ENCODE results near the gene MARCKSL1. TPM values are rescaled to one million over a fixed set of nuclear protein-coding genes. Genes with fewer than 3 reads are reported as not detected.

The MARCKSL1 gene
- polyA plus RNA-seq, 1 donor from 2014 or later = 694 TPM

DNA sequence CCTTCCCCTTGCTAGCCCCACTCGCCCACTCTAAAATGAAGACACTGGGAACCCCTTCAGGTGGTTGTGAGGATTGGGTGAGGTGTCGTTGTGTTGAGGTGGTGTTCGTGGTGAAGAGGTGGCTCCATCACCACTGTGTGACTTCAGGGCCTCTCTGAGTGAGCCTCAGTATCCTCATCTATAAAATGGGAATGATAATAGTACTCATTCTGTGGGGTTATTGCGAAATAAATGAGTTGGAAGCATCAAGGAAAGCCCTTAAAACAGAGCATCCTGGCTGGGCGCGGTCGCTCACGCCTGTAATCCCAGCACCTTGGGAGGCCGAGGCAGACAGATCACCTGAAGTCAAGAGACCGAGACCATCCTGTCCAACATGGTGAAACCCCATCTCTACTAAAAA is 6.7 kb upstream of the MARCKSL1 start (continued):
- TF ChIP-seq TAF1 (IDR thresholded peaks at IDR 0.05; ENCODE audit: low read depth) = no peak
- no peak for TF ChIP-seq RAD21 (conservative IDR thresholded peaks at IDR 0.05)
- no peak for TF ChIP-seq EP300 (conservative IDR thresholded peaks at IDR 0.05; ENCODE audit: poor library complexity, severe bottlenecking)

DNA sequence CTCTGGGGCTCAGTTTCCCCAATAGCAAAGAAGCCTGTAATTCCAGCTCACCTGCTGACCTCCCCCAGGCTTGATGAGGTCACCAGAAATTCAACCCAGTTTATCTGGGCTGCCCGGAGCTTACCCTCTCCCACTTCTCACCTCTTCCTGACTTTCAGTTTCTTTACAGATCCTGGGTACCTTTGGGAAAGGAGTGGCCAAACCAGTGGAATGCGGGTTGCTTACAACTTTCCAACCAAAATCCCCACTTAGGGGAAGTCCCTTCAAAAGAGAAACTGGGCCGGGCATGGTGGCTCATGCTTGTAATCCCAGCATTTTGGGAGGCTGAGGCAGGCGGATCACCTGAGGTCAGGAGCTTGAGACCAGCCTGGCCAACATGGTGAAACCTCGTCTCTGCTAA is 5.9 kb upstream of the MARCKSL1 start:
- H3K27ac ChIP-seq (ENCODE audit: low read length) = no peak overlapping the region
- no peak for TF ChIP-seq SMC3 (conservative IDR thresholded peaks at IDR 0.05; ENCODE audit: poor library complexity)
- TF ChIP-seq EP300 (conservative IDR thresholded peaks at IDR 0.05; ENCODE audit: poor library complexity, severe bottlenecking) = no peak
- TF ChIP-seq TAF1 (IDR thresholded peaks at IDR 0.05; ENCODE audit: low read depth) = no peak
- no peak for TF ChIP-seq RAD21 (conservative IDR thresholded peaks at IDR 0.05)
- TF ChIP-seq, protein P1, sequence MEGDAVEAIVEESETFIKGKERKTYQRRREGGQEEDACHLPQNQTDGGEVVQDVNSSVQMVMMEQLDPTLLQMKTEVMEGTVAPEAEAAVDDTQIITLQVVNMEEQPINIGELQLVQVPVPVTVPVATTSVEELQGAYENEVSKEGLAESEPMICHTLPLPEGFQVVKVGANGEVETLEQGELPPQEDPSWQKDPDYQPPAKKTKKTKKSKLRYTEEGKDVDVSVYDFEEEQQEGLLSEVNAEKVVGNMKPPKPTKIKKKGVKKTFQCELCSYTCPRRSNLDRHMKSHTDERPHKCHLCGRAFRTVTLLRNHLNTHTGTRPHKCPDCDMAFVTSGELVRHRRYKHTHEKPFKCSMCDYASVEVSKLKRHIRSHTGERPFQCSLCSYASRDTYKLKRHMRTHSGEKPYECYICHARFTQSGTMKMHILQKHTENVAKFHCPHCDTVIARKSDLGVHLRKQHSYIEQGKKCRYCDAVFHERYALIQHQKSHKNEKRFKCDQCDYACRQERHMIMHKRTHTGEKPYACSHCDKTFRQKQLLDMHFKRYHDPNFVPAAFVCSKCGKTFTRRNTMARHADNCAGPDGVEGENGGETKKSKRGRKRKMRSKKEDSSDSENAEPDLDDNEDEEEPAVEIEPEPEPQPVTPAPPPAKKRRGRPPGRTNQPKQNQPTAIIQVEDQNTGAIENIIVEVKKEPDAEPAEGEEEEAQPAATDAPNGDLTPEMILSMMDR (IDR thresholded peaks at IDR 0.05; ENCODE audit: poor library complexity, severe bottlenecking) = no peak
- TF ChIP-seq EZH2 (IDR thresholded peaks at IDR 0.05; ENCODE audit: borderline replicate concordance, insufficient read depth, low read length, poor library complexity, severe bottlenecking) = no peak
- no peak for TF ChIP-seq MXI1 (conservative IDR thresholded peaks at IDR 0.05; ENCODE audit: poor library complexity, severe bottlenecking)
- TF ChIP-seq POLR2AphosphoS5 (IDR thresholded peaks at IDR 0.05) = no peak
- no peaks in the 10 kb centered on the region for H3K27me3 ChIP-seq (ENCODE audit: insufficient read depth, low read depth, low read length)
- no peaks in the 10 kb centered on the region for H3K36me3 ChIP-seq (ENCODE audit: insufficient read depth, low read length)
- no peak overlapping the region for H3K4me2 ChIP-seq (ENCODE audit: low read length)
- no peaks in the 10 kb centered on the region for H3K9me2 ChIP-seq (ENCODE audit: insufficient read depth, low read length)
- H3F3A ChIP-seq (ENCODE audit: insufficient read depth, low read length, poor library complexity, severe bottlenecking) = no peaks in the 10 kb centered on the region
- no peaks in the 10 kb centered on the region for H3K9me3 ChIP-seq (ENCODE audit: low read length)
- no peaks in the 10 kb centered on the region for H4K20me1 ChIP-seq (ENCODE audit: insufficient read depth)
- H3K79me2 ChIP-seq (replicated peaks; ENCODE audit: insufficient read depth, low read length) = no peaks in the 10 kb centered on the region
- no peak overlapping the region for H2AFZ ChIP-seq (ENCODE audit: low read depth, low read length)
- H3K9ac ChIP-seq (ENCODE audit: low read length) = no peak overlapping the region
- H3K4me3 ChIP-seq (ENCODE audit: low read length) = no peak overlapping the region

DNA sequence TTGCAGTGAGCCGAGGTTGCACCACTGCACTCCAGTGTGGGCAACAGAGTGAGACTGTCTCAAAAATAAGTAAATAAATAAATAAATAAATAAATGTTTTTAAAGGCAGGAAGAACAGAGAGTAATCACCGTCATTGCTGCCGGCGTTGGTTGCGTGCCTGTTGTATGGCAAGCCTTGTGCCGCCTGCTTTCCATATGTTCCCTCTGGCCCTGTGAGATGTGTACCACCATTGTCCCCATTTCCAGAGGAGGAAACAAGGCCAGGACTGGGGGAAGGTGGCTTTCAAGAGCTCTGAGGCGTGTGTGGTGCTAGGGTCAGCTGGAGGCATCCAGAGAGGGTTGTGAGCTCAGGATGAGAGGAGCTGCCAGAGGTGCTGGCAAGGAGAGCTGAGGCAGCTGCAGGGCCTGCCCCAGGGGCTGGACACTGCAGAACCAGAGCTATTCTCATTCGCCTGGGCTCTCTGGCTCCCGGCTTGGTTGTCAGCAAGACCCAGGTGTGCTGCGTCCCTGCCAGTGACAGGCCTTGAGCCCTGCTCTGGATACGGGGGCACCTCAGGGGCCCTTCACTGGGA is 5.2 kb upstream of the MARCKSL1 start:
- H3K9me3 ChIP-seq (ENCODE audit: low read length) = no peaks in the 10 kb centered on the region
- peaks cover 1% of the 10 kb centered on the region for H3K79me2 ChIP-seq (replicated peaks; ENCODE audit: insufficient read depth, low read length)
- H3K9me2 ChIP-seq (ENCODE audit: insufficient read depth, low read length) = no peaks in the 10 kb centered on the region
- H3K27me3 ChIP-seq (ENCODE audit: insufficient read depth, low read depth, low read length) = no peaks in the 10 kb centered on the region
- H3K27ac ChIP-seq (ENCODE audit: low read length) = no peak overlapping the region
- H3K9ac ChIP-seq (ENCODE audit: low read length) = no peak overlapping the region
- no peak overlapping the region for H2AFZ ChIP-seq (ENCODE audit: low read depth, low read length)
- no peak overlapping the region for H3K4me2 ChIP-seq (ENCODE audit: low read length)
- TF ChIP-seq, protein P1 (IDR thresholded peaks at IDR 0.05; ENCODE audit: poor library complexity, severe bottlenecking) = no peak
- TF ChIP-seq, protein P2, sequence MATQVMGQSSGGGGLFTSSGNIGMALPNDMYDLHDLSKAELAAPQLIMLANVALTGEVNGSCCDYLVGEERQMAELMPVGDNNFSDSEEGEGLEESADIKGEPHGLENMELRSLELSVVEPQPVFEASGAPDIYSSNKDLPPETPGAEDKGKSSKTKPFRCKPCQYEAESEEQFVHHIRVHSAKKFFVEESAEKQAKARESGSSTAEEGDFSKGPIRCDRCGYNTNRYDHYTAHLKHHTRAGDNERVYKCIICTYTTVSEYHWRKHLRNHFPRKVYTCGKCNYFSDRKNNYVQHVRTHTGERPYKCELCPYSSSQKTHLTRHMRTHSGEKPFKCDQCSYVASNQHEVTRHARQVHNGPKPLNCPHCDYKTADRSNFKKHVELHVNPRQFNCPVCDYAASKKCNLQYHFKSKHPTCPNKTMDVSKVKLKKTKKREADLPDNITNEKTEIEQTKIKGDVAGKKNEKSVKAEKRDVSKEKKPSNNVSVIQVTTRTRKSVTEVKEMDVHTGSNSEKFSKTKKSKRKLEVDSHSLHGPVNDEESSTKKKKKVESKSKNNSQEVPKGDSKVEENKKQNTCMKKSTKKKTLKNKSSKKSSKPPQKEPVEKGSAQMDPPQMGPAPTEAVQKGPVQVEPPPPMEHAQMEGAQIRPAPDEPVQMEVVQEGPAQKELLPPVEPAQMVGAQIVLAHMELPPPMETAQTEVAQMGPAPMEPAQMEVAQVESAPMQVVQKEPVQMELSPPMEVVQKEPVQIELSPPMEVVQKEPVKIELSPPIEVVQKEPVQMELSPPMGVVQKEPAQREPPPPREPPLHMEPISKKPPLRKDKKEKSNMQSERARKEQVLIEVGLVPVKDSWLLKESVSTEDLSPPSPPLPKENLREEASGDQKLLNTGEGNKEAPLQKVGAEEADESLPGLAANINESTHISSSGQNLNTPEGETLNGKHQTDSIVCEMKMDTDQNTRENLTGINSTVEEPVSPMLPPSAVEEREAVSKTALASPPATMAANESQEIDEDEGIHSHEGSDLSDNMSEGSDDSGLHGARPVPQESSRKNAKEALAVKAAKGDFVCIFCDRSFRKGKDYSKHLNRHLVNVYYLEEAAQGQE (IDR thresholded peaks at IDR 0.05; ENCODE audit: borderline replicate concordance) = no peak
- no peak for TF ChIP-seq POLR2AphosphoS5 (IDR thresholded peaks at IDR 0.05)
- no peak for TF ChIP-seq EP300 (conservative IDR thresholded peaks at IDR 0.05; ENCODE audit: poor library complexity, severe bottlenecking)
- TF ChIP-seq TAF1 (IDR thresholded peaks at IDR 0.05; ENCODE audit: low read depth) = no peak
- TF ChIP-seq MXI1 (conservative IDR thresholded peaks at IDR 0.05; ENCODE audit: poor library complexity, severe bottlenecking) = no peak
- TF ChIP-seq EZH2 (IDR thresholded peaks at IDR 0.05; ENCODE audit: borderline replicate concordance, insufficient read depth, low read length, poor library complexity, severe bottlenecking) = no peak
- no peak for TF ChIP-seq SMC3 (conservative IDR thresholded peaks at IDR 0.05; ENCODE audit: poor library complexity)
- no peak overlapping the region for H3K4me3 ChIP-seq (ENCODE audit: low read length)
- H3K36me3 ChIP-seq (ENCODE audit: insufficient read depth, low read length) = no peaks in the 10 kb centered on the region
- no peaks in the 10 kb centered on the region for H3F3A ChIP-seq (ENCODE audit: insufficient read depth, low read length, poor library complexity, severe bottlenecking)
- H4K20me1 ChIP-seq (ENCODE audit: insufficient read depth) = no peaks in the 10 kb centered on the region
